HUES48 (cell line): ENCODE data around the gene EVL.

Experiments
- H3K27ac ChIP-seq: one replicate; pipeline ENCODE4 v1.7.0; 2013; ENCODE audit warnings: low read depth, low read length, inconsistent platforms
- H3K27me3 ChIP-seq: 2 replicates; pipeline ENCODE4 v1.6.1; 2013; ENCODE audit warnings: mild to moderate bottlenecking, low read length; ENCODE audit not compliant: control insufficient read depth, insufficient read depth
- H3K36me3 ChIP-seq: 2 replicates; pipeline ENCODE4 v1.6.1; 2013; ENCODE audit warnings: low read length; ENCODE audit not compliant: control insufficient read depth, insufficient read depth
- H3K4me1 ChIP-seq: 2 replicates; pipeline ENCODE4 v1.6.1; 2013; ENCODE audit warnings: mild to moderate bottlenecking, low read length; ENCODE audit not compliant: control insufficient read depth, insufficient read depth
- H3K4me3 ChIP-seq: 2 replicates; pipeline ENCODE4 v1.5.1; 2013; ENCODE audit warnings: mild to moderate bottlenecking, low read depth, low read length
- H3K9ac ChIP-seq: 2 replicates; pipeline ENCODE4 v1.6.1; 2013; ENCODE audit warnings: mild to moderate bottlenecking, low read depth, low read length, moderate library complexity
- H3K9me3 ChIP-seq: 2 replicates; pipeline ENCODE4 v1.6.1; 2013; ENCODE audit warnings: low read length; ENCODE audit not compliant: control insufficient read depth, insufficient read depth

Gene EVL

GRCh38 chr14:100122481-100123223 lies 57.4 kb downstream of the EVL start:
- Histone ChIP-seq H3K9ac (no peak overlapping the region), H3K9me3 (no peaks in the 10 kb centered on the region), H3K4me3 (no peak overlapping the region), H3K4me1 (no peaks in the 10 kb centered on the region), H3K36me3 (peaks cover 10% of the 10 kb centered on the region), H3K27me3 (no peaks in the 10 kb centered on the region), H3K27ac (no peak overlapping the region)

- Histone ChIP-seq H3K4me1 (no peaks in the 10 kb centered on the region), H3K27me3 (no peaks in the 10 kb centered on the region), H3K9ac (no peak overlapping the region), H3K27ac (no peak overlapping the region), H3K4me3 (no peak overlapping the region), H3K9me3 (no peaks in the 10 kb centered on the region), H3K36me3 (peaks cover 10% of the 10 kb centered on the region)
These were observed 58.4 kb downstream of the EVL start for GRCh38 chr14:100123618-100124017.

GRCh38 chr14:100124551-100125088 lies 59.4 kb downstream of the EVL start:
- Histone ChIP-seq H3K27me3 (no peaks in the 10 kb centered on the region), H3K4me3 (no peak overlapping the region), H3K36me3 (peaks cover 15% of the 10 kb centered on the region), H3K9me3 (no peaks in the 10 kb centered on the region), H3K27ac (no peak overlapping the region), H3K9ac (no peak overlapping the region), H3K4me1 (no peaks in the 10 kb centered on the region)

GRCh38 chr14:100126401-100126800 lies 61.2 kb downstream of the EVL start:
- H3K9ac ChIP-seq, result no peak overlapping the region
- H3K4me1 ChIP-seq, result peaks cover 7% of the 10 kb centered on the region; the same call in 1 of the 2 replicates
- H3K9me3 ChIP-seq, result no peaks in the 10 kb centered on the region
- peaks cover 21% of the 10 kb centered on the region for H3K36me3 ChIP-seq
- no peak overlapping the region for H3K27ac ChIP-seq
- no peak overlapping the region for H3K4me3 ChIP-seq
- H3K27me3 ChIP-seq, result no peaks in the 10 kb centered on the region

- peaks cover 21% of the 10 kb centered on the region for H3K36me3 ChIP-seq
- H3K4me3 ChIP-seq, result no peak overlapping the region
- no peaks in the 10 kb centered on the region for H3K9me3 ChIP-seq
- no peak overlapping the region for H3K9ac ChIP-seq
- peaks cover 9% of the 10 kb centered on the region; the same call in 1 of the 2 replicates for H3K4me1 ChIP-seq
- H3K27me3 ChIP-seq, result no peaks in the 10 kb centered on the region
- no peak overlapping the region for H3K27ac ChIP-seq
These were observed 62.7 kb downstream of the EVL start for GRCh38 chr14:100127853-100128455.

GRCh38 chr14:100128688-100129087 lies 63.5 kb downstream of the EVL start:
- Histone ChIP-seq H3K27ac (no peak overlapping the region), H3K27me3 (no peaks in the 10 kb centered on the region), H3K9me3 (no peaks in the 10 kb centered on the region), H3K9ac (no peak overlapping the region), H3K36me3 (peaks cover 21% of the 10 kb centered on the region), H3K4me1 (peaks cover 9% of the 10 kb centered on the region; the same call in 1 of the 2 replicates), H3K4me3 (no peak overlapping the region)

- peaks cover 9% of the 10 kb centered on the region; the same call in 1 of the 2 replicates for H3K4me1 ChIP-seq
- H3K36me3 ChIP-seq, result peaks cover 22% of the 10 kb centered on the region
- no peaks in the 10 kb centered on the region for H3K9me3 ChIP-seq
- no peak overlapping the region for H3K27ac ChIP-seq
- H3K4me3 ChIP-seq, result no peak overlapping the region
- H3K27me3 ChIP-seq, result no peaks in the 10 kb centered on the region
- no peak overlapping the region for H3K9ac ChIP-seq
These were observed 64.0 kb downstream of the EVL start for GRCh38 chr14:100129161-100129589.

- Histone ChIP-seq H3K4me3 (no peak overlapping the region), H3K27me3 (no peaks in the 10 kb centered on the region), H3K27ac (no peak overlapping the region), H3K9me3 (no peaks in the 10 kb centered on the region), H3K4me1 (peaks cover 9% of the 10 kb centered on the region; the same call in 1 of the 2 replicates), H3K9ac (no peak overlapping the region), H3K36me3 (peaks cover 15% of the 10 kb centered on the region; the same call in 1 of the 2 replicates)
These were observed 65.3 kb downstream of the EVL start for GRCh38 chr14:100130521-100130920.

GRCh38 chr14:100131181-100131580 lies 66.0 kb downstream of the EVL start:
- H3K27me3 ChIP-seq, result no peaks in the 10 kb centered on the region

GRCh38 chr14:100132161-100132902 lies 67.1 kb downstream of the EVL start:
- Histone ChIP-seq H3K9me3 (no peaks in the 10 kb centered on the region), H3K4me3 (no peak overlapping the region), H3K36me3 (peaks cover 15% of the 10 kb centered on the region; the same call in 1 of the 2 replicates), H3K27me3 (no peaks in the 10 kb centered on the region), H3K4me1 (peaks cover 9% of the 10 kb centered on the region; the same call in 1 of the 2 replicates), H3K27ac (no peak overlapping the region), H3K9ac (no peak overlapping the region)

More at GRCh38 chr14:100131181-100131580, 66.0 kb downstream of the EVL start:
- Histone ChIP-seq H3K9ac (no peak overlapping the region), H3K4me1 (peaks cover 9% of the 10 kb centered on the region; the same call in 1 of the 2 replicates), H3K27ac (no peak overlapping the region), H3K4me3 (no peak overlapping the region), H3K9me3 (no peaks in the 10 kb centered on the region), H3K36me3 (peaks cover 15% of the 10 kb centered on the region; the same call in 1 of the 2 replicates)
